ENCODE results near the gene PLAGL2. TPM values are rescaled to one million over a fixed set of nuclear protein-coding genes. Genes with fewer than 3 reads are reported as not detected.

PLAGL2 gene
- total RNA-seq, 1 donor from 2014 or later, result 11.8 TPM

DNA sequence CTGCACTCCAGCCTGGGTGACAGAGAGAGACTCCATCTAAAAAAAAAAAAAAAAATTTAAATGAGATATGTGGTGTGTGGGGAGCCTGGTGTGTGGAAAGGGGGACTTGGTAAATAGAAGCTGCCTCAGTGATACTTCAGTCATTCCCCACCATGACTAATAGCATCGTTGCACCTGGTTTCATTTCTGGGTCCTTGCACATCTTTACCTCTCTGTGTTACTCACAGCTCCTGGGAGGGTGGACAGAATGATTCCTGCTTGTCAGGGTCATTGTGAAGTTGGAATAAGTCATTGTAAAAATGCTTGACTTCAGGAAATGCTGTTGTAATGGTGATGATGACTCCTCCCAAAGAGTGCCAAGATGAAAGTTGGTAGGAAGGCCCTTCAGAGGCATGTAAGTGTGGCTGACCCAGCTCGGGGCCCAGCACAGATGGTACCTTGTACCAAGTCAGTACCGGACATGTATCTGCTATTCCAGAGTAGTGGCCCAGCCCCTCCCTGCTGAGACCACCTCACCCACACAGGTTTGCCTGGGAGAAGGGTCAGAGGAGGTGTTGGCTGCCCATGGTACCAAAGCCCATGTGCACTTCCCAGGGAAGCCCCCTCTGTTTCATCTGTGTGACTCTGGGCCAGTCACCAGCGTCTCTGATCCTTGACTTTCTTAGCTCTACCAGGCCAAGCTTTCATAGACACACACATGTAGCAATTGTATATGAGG is 48.4 kb downstream of the PLAGL2 start:
- Mint-ChIP-seq H3K9me3 (ENCODE audit: unreplicated experiment) (no peaks in the 10 kb centered on the region), H3K27me3 (ENCODE audit: unreplicated experiment) (no peaks in the 10 kb centered on the region), H3K27ac (ENCODE audit: unreplicated experiment) (no peak overlapping the region), H3K4me1 (ENCODE audit: unreplicated experiment) (peaks cover 3% of the 10 kb centered on the region), H3K4me3 (ENCODE audit: unreplicated experiment) (no peak overlapping the region), H3K36me3 (ENCODE audit: unreplicated experiment) (peaks cover 41% of the 10 kb centered on the region)
- DNase-seq (ENCODE audit: extremely low spot score, unreplicated experiment), result no peak
- TF ChIP-seq CTCF (IDR thresholded peaks at IDR 0.05), result no peak

GRCh38 chr20:32158351-32158750 is 49.2 kb downstream of the PLAGL2 start:
- Mint-ChIP-seq H3K36me3 (ENCODE audit: unreplicated experiment) (peaks cover 39% of the 10 kb centered on the region), H3K27me3 (ENCODE audit: unreplicated experiment) (no peaks in the 10 kb centered on the region), H3K9me3 (ENCODE audit: unreplicated experiment) (no peaks in the 10 kb centered on the region), H3K4me1 (ENCODE audit: unreplicated experiment) (peaks cover 3% of the 10 kb centered on the region), H3K4me3 (ENCODE audit: unreplicated experiment) (no peak overlapping the region), H3K27ac (ENCODE audit: unreplicated experiment) (no peak overlapping the region)
- TF ChIP-seq CTCF (IDR thresholded peaks at IDR 0.05), result no peak
- DNase-seq (ENCODE audit: extremely low spot score, unreplicated experiment), result no peak

DNA sequence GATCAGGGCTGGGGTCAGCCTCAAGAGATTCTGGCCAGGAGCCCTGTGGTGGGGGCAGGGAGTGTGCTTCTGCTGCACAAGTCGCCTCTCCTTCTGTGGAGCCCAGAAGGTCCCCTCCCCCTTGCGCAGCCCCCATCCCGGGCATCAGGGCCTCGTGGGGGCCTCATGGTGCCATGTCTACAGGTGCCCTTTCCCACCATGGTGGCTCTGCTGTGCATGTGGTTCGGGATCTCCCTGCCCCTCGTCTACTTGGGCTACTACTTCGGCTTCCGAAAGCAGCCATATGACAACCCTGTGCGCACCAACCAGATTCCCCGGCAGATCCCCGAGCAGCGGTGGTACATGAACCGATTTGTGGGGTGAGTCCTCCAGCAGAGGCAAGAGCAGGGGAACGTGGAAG is 49.9 kb downstream of the PLAGL2 start:
- no peak for DNase-seq (ENCODE audit: extremely low spot score, unreplicated experiment)
- no peak for TF ChIP-seq CTCF (IDR thresholded peaks at IDR 0.05)
- H3K9me3 Mint-ChIP-seq (ENCODE audit: unreplicated experiment), result no peaks in the 10 kb centered on the region
- H3K4me1 Mint-ChIP-seq (ENCODE audit: unreplicated experiment), result peaks cover 3% of the 10 kb centered on the region
- H3K27ac Mint-ChIP-seq (ENCODE audit: unreplicated experiment), result no peak overlapping the region
- no peaks in the 10 kb centered on the region for H3K27me3 Mint-ChIP-seq (ENCODE audit: unreplicated experiment)
- H3K4me3 Mint-ChIP-seq (ENCODE audit: unreplicated experiment), result no peak overlapping the region
- H3K36me3 Mint-ChIP-seq (ENCODE audit: unreplicated experiment), result peaks cover 40% of the 10 kb centered on the region

GRCh38 chr20:32155017-32155981 is 52.2 kb downstream of the PLAGL2 start:
- no peak overlapping the region for H3K27ac Mint-ChIP-seq (ENCODE audit: unreplicated experiment)
- H3K36me3 Mint-ChIP-seq (ENCODE audit: unreplicated experiment), result peaks cover 35% of the 10 kb centered on the region
- DNase-seq (ENCODE audit: extremely low spot score, unreplicated experiment), result no peak
- no peak overlapping the region for H3K4me3 Mint-ChIP-seq (ENCODE audit: unreplicated experiment)
- no peaks in the 10 kb centered on the region for H3K27me3 Mint-ChIP-seq (ENCODE audit: unreplicated experiment)
- TF ChIP-seq CTCF (IDR thresholded peaks at IDR 0.05), result peak; percentile 36
- H3K9me3 Mint-ChIP-seq (ENCODE audit: unreplicated experiment), result no peaks in the 10 kb centered on the region
- H3K4me1 Mint-ChIP-seq (ENCODE audit: unreplicated experiment), result peaks cover 3% of the 10 kb centered on the region

GRCh38 chr20:32153771-32154170 is 53.8 kb downstream of the PLAGL2 start:
- Mint-ChIP-seq H3K4me1 (ENCODE audit: unreplicated experiment) (peaks cover 3% of the 10 kb centered on the region), H3K27me3 (ENCODE audit: unreplicated experiment) (no peaks in the 10 kb centered on the region), H3K9me3 (ENCODE audit: unreplicated experiment) (no peaks in the 10 kb centered on the region), H3K4me3 (ENCODE audit: unreplicated experiment) (no peak overlapping the region), H3K27ac (ENCODE audit: unreplicated experiment) (no peak overlapping the region), H3K36me3 (ENCODE audit: unreplicated experiment) (peaks cover 42% of the 10 kb centered on the region)
- TF ChIP-seq CTCF (IDR thresholded peaks at IDR 0.05), result no peak
- DNase-seq (ENCODE audit: extremely low spot score, unreplicated experiment), result no peak
